Psoas muscle (tissue), 8 donors: ENCODE measurements around the gene STT3B. TPM values are rescaled to one million over a fixed set of nuclear protein-coding genes. Genes with fewer than 3 reads are reported as not detected.

Experiments used
- ATAC-seq, 4 donors: fragments of 200-7000 bp; cut with Tn5 transposase; one replicate each; pipeline ENCODE4 v1.9.1; 2020; ENCODE audit warnings: moderate library complexity in 3 of 4, mild to moderate bottlenecking in 2 of 4
- DNase-seq, 2 donors: peaks; one replicate each; pipeline ENCODE4 v3.0.0-alpha.2; 2020
- H3K27ac ChIP-seq: fragments of 200-600 bp; one replicate; pipeline ENCODE4 v1.8.0; 2022
- H3K27me3 ChIP-seq, 3 donors: fragments of 200-600 bp in 1 of 3; one replicate each; pipeline versions ENCODE4 v1.6.1 to v1.8.0; 2013 to 2022; ENCODE audit warnings: low read length in 2 of 3, mild to moderate bottlenecking in 2 of 3, moderate library complexity in 1 of 3; ENCODE audit not compliant: insufficient read depth in 3 of 3
- H3K36me3 ChIP-seq, 2 donors: fragments of 200-600 bp in 1 of 2; one replicate each; pipeline versions ENCODE4 v1.6.1 to v1.8.0; 2013 to 2022; ENCODE audit warnings: low read depth in 1 of 2, mild to moderate bottlenecking in 1 of 2, moderate library complexity in 1 of 2; ENCODE audit not compliant: insufficient read depth in 1 of 2
- H3K4me1 ChIP-seq: fragments of 200-600 bp; one replicate; pipeline ENCODE4 v1.8.0; 2022
- H3K4me3 ChIP-seq: fragments of 200-600 bp; one replicate; pipeline ENCODE4 v1.8.0; 2022; ENCODE audit warnings: mild to moderate bottlenecking
- H3K9me3 ChIP-seq: fragments of 200-600 bp; one replicate; pipeline ENCODE4 v1.8.0; 2022
- CTCF ChIP-seq: fragments of 200-600 bp; IDR thresholded peaks from one replicate; pipeline ENCODE4 v1.8.0; 2022; ENCODE audit warnings: antibody characterized with exemption
- WGBS, 3 donors: extraction: QIAGEN DNeasy Blood & Tissue Kit; methylation state at CpG; one replicate each; pipeline versions ENCODE4 v1.1.6 to v1.1.7; 2013; 5-methylcytosine and 5-hydroxymethylcytosine counted together
- intact Hi-C, 2 donors: fragments of 100-400 bp; cut with DNase I; formaldehyde crosslinking; loops; one replicate each; pipeline versions ENCODE4 v1.11.0 to v1.14.2; 2022
- polyA plus RNA-seq, 3 donors: library from polyadenylated mRNA; stranded (reverse); fragments of 200-250 nt; gene quantifications; one replicate each; pipeline ENCODE4 v1.2.3, GENCODE V29; 2013
- total RNA-seq, 4 donors: library from RNA; stranded (reverse); fragmentation: NEBNext Ultra II Directional in 2 of 4; extraction: Animal tissue kit (Norgen Biotek cat#: 25700) in 2 of 4; gene quantifications; one replicate each; pipeline versions ENCODE4 v1.2.1 to v1.2.4, GENCODE V29; 2021 to 2023
- donor health status: healthy with polysubstance abuse.
- donor health status: DM: no; HTN: no; CAD: no; lungs with moderate emphysema.
- donor health status: Bipolar disorder and iron deficiency.
- donor health status: healthy.
- donor health status: DM: yes; HTN: yes; CAD: no.
- donor health status: DM: no; HTN: no; CAD: no.
- donor health status: DM: no; HTN: no; CAD: no.
- donor health status: DM: yes; HTN: yes; CAD: no.

Gene STT3B
- total and polyA plus RNA-seq, 7 donors: 33.8 to 95.5 (median 56.9) TPM

- TF ChIP-seq CTCF: no peak
- WGBS, 3 donors: 74 to 77% (median 75%) methylated on average over 9 of the region's 9 CpGs
- Histone ChIP-seq H3K4me1 (no peaks in the 10 kb centered on the region), H3K36me3 (peaks cover 0 to 2% of the 10 kb centered on the region in 2 donors), H3K27me3 (no peaks in the 10 kb centered on the region), H3K4me3 (no peak overlapping the region), H3K27ac (no peak overlapping the region), H3K9me3 (peaks cover under 1% of the 10 kb centered on the region)
- DNase-seq (no peak), ATAC-seq (no peak)
- intact Hi-C loops: no loop called here
Measured at GRCh38 chr3:31495971-31496665, 36.6 kb upstream of the STT3B start.

GRCh38 chr3:31498791-31499190 is 33.9 kb upstream of the STT3B start:
- no peak overlapping the region for H3K4me3 ChIP-seq
- no peaks in the 10 kb centered on the region for H3K36me3 ChIP-seq
- intact Hi-C loops: no loop called here
- DNase-seq (no peak), ATAC-seq (no peak)
- TF ChIP-seq CTCF: no peak
- WGBS, 3 donors: 39 to 63% (median 40%) methylated on average over 5 of the region's 5 CpGs
- no peaks in the 10 kb centered on the region for H3K4me1 ChIP-seq
- peaks cover 0 to 2% (median 0%) of the 10 kb centered on the region in 3 donors for H3K27me3 ChIP-seq
- H3K9me3 ChIP-seq: no peaks in the 10 kb centered on the region
- H3K27ac ChIP-seq: no peak overlapping the region

- Histone ChIP-seq H3K27ac (no peak overlapping the region), H3K36me3 (no peaks in the 10 kb centered on the region), H3K27me3 (peaks cover 0 to 2% (median 0%) of the 10 kb centered on the region in 3 donors), H3K4me3 (no peak overlapping the region), H3K9me3 (no peaks in the 10 kb centered on the region), H3K4me1 (no peaks in the 10 kb centered on the region)
- intact Hi-C loops: no loop called here
- ATAC-seq: no peak
- WGBS, 3 donors: 93 to 96% (median 93%) methylated on average over 3 of the region's 3 CpGs
- no peak for DNase-seq
- no peak for TF ChIP-seq CTCF
Measured at GRCh38 chr3:31499281-31499680, 33.4 kb upstream of the STT3B start.

GRCh38 chr3:31502803-31503221 is 29.9 kb upstream of the STT3B start:
- intact Hi-C loops: no loop called here
- Histone ChIP-seq H3K9me3 (no peaks in the 10 kb centered on the region), H3K27me3 (peaks cover 0 to 3% (median 2%) of the 10 kb centered on the region in 3 donors), H3K4me3 (no peak overlapping the region), H3K27ac (no peak overlapping the region), H3K36me3 (no peaks in the 10 kb centered on the region), H3K4me1 (no peaks in the 10 kb centered on the region)
- 70 to 73% (median 70%) methylated on average over 3 of the region's 3 CpGs for WGBS, 3 donors
- ATAC-seq: no peak
- no peak for DNase-seq
- TF ChIP-seq CTCF: no peak

GRCh38 chr3:31503456-31503855 is 29.3 kb upstream of the STT3B start:
- Histone ChIP-seq H3K27me3 (peaks cover 0 to 3% (median 2%) of the 10 kb centered on the region in 3 donors), H3K9me3 (no peaks in the 10 kb centered on the region), H3K27ac (no peak overlapping the region), H3K36me3 (no peaks in the 10 kb centered on the region), H3K4me3 (no peak overlapping the region), H3K4me1 (no peaks in the 10 kb centered on the region)
- DNase-seq: no peak
- no peak for ATAC-seq
- intact Hi-C loops: no loop called here
- no peak for TF ChIP-seq CTCF
- WGBS, 3 donors: 65 to 68% (median 67%) methylated on average over 4 of the region's 4 CpGs
